ENCODE data around the gene NAALADL2. TPM values are rescaled to one million over a fixed set of nuclear protein-coding genes. Genes with fewer than 3 reads are reported as not detected.

The NAALADL2 gene
- total and polyA plus RNA-seq, 2 donors (not counting 1 experiment from before 2014, with no cell fraction given): 8.8 to 11.6 TPM

DNA sequence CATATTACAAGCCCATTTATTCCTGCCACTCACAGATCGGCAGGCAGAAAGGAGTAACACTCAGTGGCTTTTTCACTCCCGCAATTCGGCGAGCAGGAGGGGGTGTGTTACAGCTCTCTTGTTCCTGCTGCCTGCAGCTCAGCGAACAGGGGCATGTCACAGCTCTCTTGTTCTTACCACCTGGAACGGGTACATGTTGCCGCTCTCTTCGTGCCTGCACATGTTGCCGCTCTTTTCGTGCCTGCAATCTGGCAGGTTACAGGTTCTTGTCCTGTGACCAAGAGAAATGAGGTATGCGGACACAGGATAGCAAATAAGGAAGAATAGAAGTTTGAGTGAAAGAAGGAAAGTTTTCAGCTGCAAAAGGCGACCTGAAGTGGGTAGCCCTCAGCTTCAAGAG lies 761.4 kb downstream of the NAALADL2 start:
- H3K4me1 ChIP-seq (ENCODE audit: control insufficient read depth, extremely low read depth, insufficient read depth, low read length): no peaks in the 10 kb centered on the region
- H3K4me3 ChIP-seq (replicated peaks in 1 of 4; ENCODE audit: control extremely low read depth in 1 of 4, insufficient read depth in 1 of 4, low read depth in 3 of 4, low read length in 4 of 4): no peak overlapping the region
- H3K9me3 ChIP-seq (ENCODE audit: control insufficient read depth, insufficient read depth, low read depth, low read length): no peaks in the 10 kb centered on the region
- H3K27me3 ChIP-seq (ENCODE audit: control insufficient read depth, insufficient read depth, low read length): no peaks in the 10 kb centered on the region
- TF ChIP-seq EZH2 (IDR thresholded peaks at IDR 0.05; ENCODE audit: low read length, missing control alignments): no peak
- H3K79me2 ChIP-seq (ENCODE audit: control insufficient read depth, insufficient read depth, low read length): no peaks in the 10 kb centered on the region
- no peaks in the 10 kb centered on the region for H3K36me3 ChIP-seq (ENCODE audit: control insufficient read depth, insufficient read depth, low read length)
- no peak overlapping the region for H3K4me2 ChIP-seq (ENCODE audit: extremely low read depth, insufficient read depth, low read length)
- DNase-seq (ENCODE audit: low read depth in 2 of 2): no peak
- H3K27ac ChIP-seq (ENCODE audit: insufficient read depth, low read length): no peak overlapping the region
- no peak overlapping the region for H3K9ac ChIP-seq (ENCODE audit: insufficient read depth, low read length)
- H2AFZ ChIP-seq (ENCODE audit: low read length): no peak overlapping the region
- H4K20me1 ChIP-seq (ENCODE audit: control insufficient read depth, extremely low read depth, insufficient read depth, low read length): no peaks in the 10 kb centered on the region

DNA sequence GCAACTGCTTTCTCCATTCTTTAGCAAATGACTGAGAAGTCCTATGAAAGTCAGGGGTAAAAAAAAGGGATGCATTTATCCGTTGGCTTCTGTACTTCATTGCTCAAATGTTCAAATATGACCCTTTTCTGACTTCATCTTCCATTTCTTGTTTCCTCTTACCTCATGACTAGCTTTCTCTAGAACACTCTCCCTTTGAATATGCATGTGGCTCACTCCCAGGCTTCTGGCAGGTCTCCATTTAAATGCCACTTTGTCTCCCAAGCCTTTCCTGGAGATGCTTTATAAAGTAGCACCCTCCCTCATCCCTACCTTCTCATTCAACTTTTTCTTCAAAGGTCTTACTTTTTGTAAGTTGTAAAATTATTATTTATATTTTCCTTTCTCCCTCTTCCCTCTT lies 781.8 kb downstream of the NAALADL2 start:
- no peak overlapping the region for H2AFZ ChIP-seq (ENCODE audit: low read length)
- no peaks in the 10 kb centered on the region for H3K9me3 ChIP-seq (ENCODE audit: control insufficient read depth, insufficient read depth, low read depth, low read length)
- DNase-seq (ENCODE audit: low read depth in 2 of 2): no peak
- H4K20me1 ChIP-seq (ENCODE audit: control insufficient read depth, extremely low read depth, insufficient read depth, low read length): no peaks in the 10 kb centered on the region
- H3K4me2 ChIP-seq (ENCODE audit: extremely low read depth, insufficient read depth, low read length): no peak overlapping the region
- no peak overlapping the region for H3K4me3 ChIP-seq (replicated peaks in 1 of 4; ENCODE audit: control extremely low read depth in 1 of 4, insufficient read depth in 1 of 4, low read depth in 3 of 4, low read length in 4 of 4)
- no peak overlapping the region for H3K9ac ChIP-seq (ENCODE audit: insufficient read depth, low read length)
- no peaks in the 10 kb centered on the region for H3K36me3 ChIP-seq (ENCODE audit: control insufficient read depth, insufficient read depth, low read length)
- TF ChIP-seq EZH2 (IDR thresholded peaks at IDR 0.05; ENCODE audit: low read length, missing control alignments): no peak
- TF ChIP-seq, protein P1, sequence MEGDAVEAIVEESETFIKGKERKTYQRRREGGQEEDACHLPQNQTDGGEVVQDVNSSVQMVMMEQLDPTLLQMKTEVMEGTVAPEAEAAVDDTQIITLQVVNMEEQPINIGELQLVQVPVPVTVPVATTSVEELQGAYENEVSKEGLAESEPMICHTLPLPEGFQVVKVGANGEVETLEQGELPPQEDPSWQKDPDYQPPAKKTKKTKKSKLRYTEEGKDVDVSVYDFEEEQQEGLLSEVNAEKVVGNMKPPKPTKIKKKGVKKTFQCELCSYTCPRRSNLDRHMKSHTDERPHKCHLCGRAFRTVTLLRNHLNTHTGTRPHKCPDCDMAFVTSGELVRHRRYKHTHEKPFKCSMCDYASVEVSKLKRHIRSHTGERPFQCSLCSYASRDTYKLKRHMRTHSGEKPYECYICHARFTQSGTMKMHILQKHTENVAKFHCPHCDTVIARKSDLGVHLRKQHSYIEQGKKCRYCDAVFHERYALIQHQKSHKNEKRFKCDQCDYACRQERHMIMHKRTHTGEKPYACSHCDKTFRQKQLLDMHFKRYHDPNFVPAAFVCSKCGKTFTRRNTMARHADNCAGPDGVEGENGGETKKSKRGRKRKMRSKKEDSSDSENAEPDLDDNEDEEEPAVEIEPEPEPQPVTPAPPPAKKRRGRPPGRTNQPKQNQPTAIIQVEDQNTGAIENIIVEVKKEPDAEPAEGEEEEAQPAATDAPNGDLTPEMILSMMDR (conservative IDR thresholded peaks at IDR 0.05 in 1 of 2, IDR thresholded peaks at IDR 0.05 in 1 of 2; ENCODE audit: low read depth in 1 of 2, low read length in 2 of 2): no peak
- H3K79me2 ChIP-seq (ENCODE audit: control insufficient read depth, insufficient read depth, low read length): no peaks in the 10 kb centered on the region
- no peak overlapping the region for H3K27ac ChIP-seq (ENCODE audit: insufficient read depth, low read length)
- no peaks in the 10 kb centered on the region for H3K4me1 ChIP-seq (ENCODE audit: control insufficient read depth, extremely low read depth, insufficient read depth, low read length)
- H3K27me3 ChIP-seq (ENCODE audit: control insufficient read depth, insufficient read depth, low read length): no peaks in the 10 kb centered on the region

DNA sequence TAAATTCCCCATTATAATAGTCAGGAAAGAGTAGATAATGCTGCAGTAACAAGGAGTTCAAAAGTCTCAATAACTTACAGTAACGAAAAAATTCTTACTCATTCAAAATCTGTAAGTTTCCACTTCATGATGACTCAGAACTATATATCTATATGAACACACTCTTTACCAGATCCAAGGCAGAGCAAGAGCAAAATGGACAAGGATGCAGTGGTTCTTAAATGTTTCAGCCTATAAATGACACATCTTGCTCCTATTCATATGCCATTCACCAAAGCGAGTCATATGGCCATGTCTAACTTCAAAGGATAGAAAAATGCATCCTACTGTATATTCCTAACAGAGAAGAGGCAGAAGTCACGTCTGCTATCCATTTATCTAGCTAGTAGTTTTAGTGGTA lies 787.7 kb downstream of the NAALADL2 start:
- TF ChIP-seq, protein P1 (conservative IDR thresholded peaks at IDR 0.05 in 1 of 2, IDR thresholded peaks at IDR 0.05 in 1 of 2; ENCODE audit: low read depth in 1 of 2, low read length in 2 of 2): no peak
- TF ChIP-seq EZH2 (IDR thresholded peaks at IDR 0.05; ENCODE audit: low read length, missing control alignments): no peak
- Histone ChIP-seq H3K4me3 (replicated peaks in 1 of 4; ENCODE audit: control extremely low read depth in 1 of 4, insufficient read depth in 1 of 4, low read depth in 3 of 4, low read length in 4 of 4) (no peak overlapping the region), H3K36me3 (ENCODE audit: control insufficient read depth, insufficient read depth, low read length) (no peaks in the 10 kb centered on the region), H4K20me1 (ENCODE audit: control insufficient read depth, extremely low read depth, insufficient read depth, low read length) (no peaks in the 10 kb centered on the region), H3K27me3 (ENCODE audit: control insufficient read depth, insufficient read depth, low read length) (no peaks in the 10 kb centered on the region), H3K9me3 (ENCODE audit: control insufficient read depth, insufficient read depth, low read depth, low read length) (no peaks in the 10 kb centered on the region), H2AFZ (ENCODE audit: low read length) (no peak overlapping the region), H3K4me1 (ENCODE audit: control insufficient read depth, extremely low read depth, insufficient read depth, low read length) (no peaks in the 10 kb centered on the region), H3K79me2 (ENCODE audit: control insufficient read depth, insufficient read depth, low read length) (no peaks in the 10 kb centered on the region), H3K4me2 (ENCODE audit: extremely low read depth, insufficient read depth, low read length) (no peak overlapping the region), H3K27ac (ENCODE audit: insufficient read depth, low read length) (no peak overlapping the region), H3K9ac (ENCODE audit: insufficient read depth, low read length) (no peak overlapping the region)
- no peak for DNase-seq (ENCODE audit: low read depth in 2 of 2)
